Endothelial cell of umbilical vein (primary cell): ENCODE measurements around the gene NXN.

Source experiments
- CTCF ChIP-seq, 2 donors: IDR thresholded peaks; 1 replicate in 1 of 2; 2 replicates in 1 of 2; pipeline ENCODE4 v1.5.1; 2011; ENCODE audit warnings: low read length in 2 of 2, mild to moderate bottlenecking in 2 of 2, moderate library complexity in 2 of 2, control low read depth in 1 of 2, inconsistent platforms in 1 of 2, low read depth in 1 of 2; ENCODE audit not compliant: insufficient read depth in 1 of 2; ENCODE audit errors: extremely low read depth in 1 of 2
- JUN ChIP-seq: IDR thresholded peaks from 2 replicates; pipeline ENCODE4 v1.6.1; 2011; ENCODE audit warnings: borderline replicate concordance, low read depth; ENCODE audit not compliant: insufficient read length, insufficient read depth

- TF ChIP-seq CTCF (IDR thresholded peaks at IDR 0.05; ENCODE audit: extremely low read depth in 1 of 2, insufficient read depth in 1 of 2, low read depth in 1 of 2, low read length in 2 of 2) = no peak
- no peak for TF ChIP-seq JUN
These were observed 176.4 kb downstream of the NXN start for GRCh38 chr17:802901-803881.
